Measurements from ENCODE around the gene C1QBP. TPM values are rescaled to one million over a fixed set of nuclear protein-coding genes. Genes with fewer than 3 reads are reported as not detected.

C1QBP gene
- total and polyA plus RNA-seq, 2 of the 4 experiments (the other 2 are of a cell fraction) = 172 to 173 TPM

DNA sequence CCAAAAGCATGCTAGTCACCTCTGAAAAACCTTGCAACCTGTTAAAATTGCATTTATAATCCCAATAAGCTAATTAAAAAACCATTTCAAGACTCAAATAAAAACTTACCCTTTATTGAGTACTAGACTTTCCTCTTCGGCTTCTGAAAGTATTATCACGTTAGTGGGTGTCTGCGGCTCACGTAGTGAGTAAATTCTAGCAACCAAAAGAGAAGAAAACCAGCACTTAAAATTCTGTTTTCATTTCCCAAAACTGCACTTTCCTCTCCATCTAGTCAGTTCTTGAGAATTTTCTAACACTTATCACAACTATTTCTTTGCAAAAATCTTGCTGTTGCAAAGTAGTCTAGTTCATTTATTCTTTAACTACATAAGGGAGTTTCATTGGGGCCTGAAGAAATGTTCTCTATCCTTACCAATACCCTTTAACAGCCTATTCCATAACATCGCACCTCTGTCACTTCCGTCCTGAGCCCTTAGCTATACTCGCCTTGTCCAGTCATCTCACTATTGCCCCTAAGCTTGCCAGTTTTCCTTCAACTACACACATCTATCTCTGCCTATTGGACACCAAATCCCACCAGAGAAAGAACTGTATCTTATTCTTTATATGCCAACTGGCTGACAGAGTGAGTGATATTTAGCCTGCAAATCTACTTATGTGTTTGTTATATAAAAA, 28.2 kb downstream of the C1QBP start:
- Histone ChIP-seq H3K4me1 (ENCODE audit: control insufficient read depth, insufficient read depth, low read length) (peaks cover 6% of the 10 kb centered on the region), H4K5ac (ENCODE audit: low read depth, low read length) (no peak overlapping the region), H3K18ac (ENCODE audit: low read depth, low read length) (no peak overlapping the region), H3K14ac (replicated peaks; ENCODE audit: low read depth, low read length) (no peak overlapping the region), H3K23ac (ENCODE audit: low read depth, low read length) (no peak overlapping the region), H2BK120ac (ENCODE audit: low read depth, low read length) (no peak overlapping the region), H3K27me3 (ENCODE audit: control insufficient read depth, insufficient read depth, low read length) (no peaks in the 10 kb centered on the region), H3K4me2 (ENCODE audit: low read depth, low read length) (no peak overlapping the region), H4K8ac (ENCODE audit: low read depth in 2 of 2, low read length in 2 of 2) (no peak overlapping the region), H3K36me3 (ENCODE audit: control insufficient read depth, insufficient read depth, low read length) (peaks cover 36% of the 10 kb centered on the region), H2BK20ac (ENCODE audit: low read depth, low read length) (no peak overlapping the region), H2BK5ac (ENCODE audit: low read depth, low read length, poor library complexity, severe bottlenecking) (no peak overlapping the region), H3K4ac (ENCODE audit: low read depth, low read length) (no peak overlapping the region), H3K9ac (ENCODE audit: low read depth, low read length) (no peak overlapping the region), H3K4me3 (ENCODE audit: insufficient read depth, low read depth, low read length) (no peak overlapping the region), H3K9me1 (ENCODE audit: insufficient read depth, low read length) (peaks cover 7% of the 10 kb centered on the region), H3K9me3 (ENCODE audit: control insufficient read depth, insufficient read depth, low read length) (no peaks in the 10 kb centered on the region), H3K56ac (ENCODE audit: extremely low read depth, insufficient read depth, low read length) (no peak overlapping the region), H4K91ac (ENCODE audit: insufficient read depth, low read depth, low read length) (no peak overlapping the region), H2AK9ac (replicated peaks; ENCODE audit: low read depth, low read length, poor library complexity) (no peak overlapping the region), H2AFZ (replicated peaks; ENCODE audit: low read length, poor library complexity) (no peak overlapping the region), H3K27ac (ENCODE audit: insufficient read depth, low read length) (no peak overlapping the region), H3K79me1 (ENCODE audit: low read depth in 1 of 2, low read length in 2 of 2) (peaks cover 34 to 39% of the 10 kb centered on the region in 2 experiments), H4K20me1 (ENCODE audit: insufficient read depth, low read length) (peaks cover 14% of the 10 kb centered on the region; the same call in 1 of the 2 replicates), H2AK5ac (ENCODE audit: low read depth, low read length) (no peak overlapping the region), H2BK15ac (ENCODE audit: low read depth, low read length) (no peak overlapping the region)
- in situ Hi-C loops (cut with MboI; ENCODE audit: low sequenced_read_pairs) = no loop called here
- TF ChIP-seq CEBPB (IDR thresholded peaks at IDR 0.05; ENCODE audit: low read depth, low read length) = no peak
- TF ChIP-seq CHD1 (IDR thresholded peaks at IDR 0.05; ENCODE audit: low read depth, low read length) = no peak
- no peak for TF ChIP-seq MAZ (IDR thresholded peaks at IDR 0.05; ENCODE audit: borderline replicate concordance, low read depth, low read length)
- no peak for TF ChIP-seq BHLHE40 (IDR thresholded peaks at IDR 0.05; ENCODE audit: low read depth, low read length)
- no peak for TF ChIP-seq FOS (IDR thresholded peaks at IDR 0.05; ENCODE audit: low read depth, low read length)
- TF ChIP-seq MXI1 (IDR thresholded peaks at IDR 0.05; ENCODE audit: borderline replicate concordance, low read depth, low read length) = no peak
- TF ChIP-seq, protein P1, sequence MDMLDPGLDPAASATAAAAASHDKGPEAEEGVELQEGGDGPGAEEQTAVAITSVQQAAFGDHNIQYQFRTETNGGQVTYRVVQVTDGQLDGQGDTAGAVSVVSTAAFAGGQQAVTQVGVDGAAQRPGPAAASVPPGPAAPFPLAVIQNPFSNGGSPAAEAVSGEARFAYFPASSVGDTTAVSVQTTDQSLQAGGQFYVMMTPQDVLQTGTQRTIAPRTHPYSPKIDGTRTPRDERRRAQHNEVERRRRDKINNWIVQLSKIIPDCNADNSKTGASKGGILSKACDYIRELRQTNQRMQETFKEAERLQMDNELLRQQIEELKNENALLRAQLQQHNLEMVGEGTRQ (IDR thresholded peaks at IDR 0.05; ENCODE audit: low read depth, low read length) = no peak
- no peak for TF ChIP-seq POLR2A (IDR thresholded peaks at IDR 0.05; ENCODE audit: low read depth, low read length)
- no peak for TF ChIP-seq MAFK (IDR thresholded peaks at IDR 0.05; ENCODE audit: low read depth, low read length)
- no peak for TF ChIP-seq CTCF (conservative IDR thresholded peaks at IDR 0.05; ENCODE audit: low read depth, low read length)
- no peak for TF ChIP-seq RFX5 (IDR thresholded peaks at IDR 0.05; ENCODE audit: low read depth, low read length)
- TF ChIP-seq SMC3 (IDR thresholded peaks at IDR 0.05; ENCODE audit: low read depth, low read length) = no peak
- ChIA-PET CTCF (no interaction called here), POLR2A (ENCODE audit: unreplicated experiment) (no interaction called here)
- ATAC-seq (ENCODE audit: low read depth) (no peak), DNase-seq (no peak)
- 100% methylated on average over 1 of the region's 7 CpGs; no CpG with 5 or more reads in 1 of the 2 experiments for WGBS, 2 experiments (ENCODE audit: extremely low coverage in 2 of 2, insufficient read length in 1 of 2)
- BruUV-seq (replicated peaks) = no TSS peak
- dilution Hi-C loops (cut with HindIII; ENCODE audit: low sequenced_read_pairs, unreplicated experiment) = no loop called here
- intact Hi-C loops (cut with micrococcal nuclease) = loop anchor here (5.0 to 10.0 kb wide), 2 partner anchors 43 to 126 kb away; partner anchors contain the start of gene RABEP1
